ENCODE results near the gene PEX16. TPM values are rescaled to one million over a fixed set of nuclear protein-coding genes. Genes with fewer than 3 reads are reported as not detected.

Gene PEX16
- total and polyA plus RNA-seq, 8 donors: 9.9 to 72.7 (median 40.2) TPM

- Histone ChIP-seq H3K36me3 (peaks cover 25 to 30% (median 29%) of the 10 kb centered on the region in 4 donors), H3K27ac (peak overlapping the region; percentile 86 to 96 (median 87)), H3K27me3 (peaks cover 0 to 23% (median 20%) of the 10 kb centered on the region in 3 donors), H3K4me3 (peak overlapping the region; percentile 71 to 92 (median 90)), H3K9me3 (no peaks in the 10 kb centered on the region), H3K4me1 (peaks cover 33 to 74% (median 60%) of the 10 kb centered on the region in 4 donors)
- intact Hi-C loops (cut with DNase I; ENCODE audit: low total_unique reads): no loop called here
- no peak for TF ChIP-seq CTCF (IDR thresholded peaks at IDR 0.05)
- TF ChIP-seq POLR2AphosphoS5 (IDR thresholded peaks at IDR 0.05): peak; percentile 50 to 86 (median 76)
- TF ChIP-seq EP300 (IDR thresholded peaks at IDR 0.05): no peak
- TF ChIP-seq POLR2A (IDR thresholded peaks at IDR 0.05): peak in 1 of 4 donors; percentile 41
- 0 to 1% (median 1%) methylated on average over 34 to 38 of the region's 38 CpGs for WGBS, 5 donors
- DNase-seq: peak; percentile 87 to 88
Observed at GRCh38 chr11:45918331-45918941, 759 bp upstream of the PEX16 start.

- intact Hi-C loops (cut with DNase I; ENCODE audit: low total_unique reads): no loop called here
- Histone ChIP-seq H3K27me3 (peaks cover 0 to 11% (median 8%) of the 10 kb centered on the region in 3 donors), H3K36me3 (peaks cover 35 to 42% (median 41%) of the 10 kb centered on the region in 4 donors), H3K27ac (peak overlapping the region; percentile 86 to 96 (median 87)), H3K4me1 (peaks cover 21 to 62% (median 48%) of the 10 kb centered on the region in 4 donors), H3K4me3 (peak overlapping the region; percentile 71 to 92 (median 90)), H3K9me3 (no peaks in the 10 kb centered on the region)
- DNase-seq: no peak
- 1 to 4% (median 3%) methylated on average over 16 of the region's 16 CpGs for WGBS, 5 donors
- TF ChIP-seq POLR2AphosphoS5 (IDR thresholded peaks at IDR 0.05): no peak
- no peak for TF ChIP-seq EP300 (IDR thresholded peaks at IDR 0.05)
- TF ChIP-seq CTCF (IDR thresholded peaks at IDR 0.05): no peak
- TF ChIP-seq POLR2A (IDR thresholded peaks at IDR 0.05): no peak
Observed at GRCh38 chr11:45917286-45917622, 423 bp downstream of the PEX16 start.

GRCh38 chr11:45915446-45915845 is 2.2 kb downstream of the PEX16 start:
- TF ChIP-seq EP300 (IDR thresholded peaks at IDR 0.05) (no peak), CTCF (IDR thresholded peaks at IDR 0.05) (no peak), POLR2AphosphoS5 (IDR thresholded peaks at IDR 0.05) (no peak), POLR2A (IDR thresholded peaks at IDR 0.05) (no peak)
- 85 to 92% (median 87%) methylated on average over 2 to 13 of the region's 13 CpGs for WGBS, 5 donors
- H3K4me3 ChIP-seq: no peak overlapping the region
- peaks cover 53 to 60% (median 59%) of the 10 kb centered on the region in 4 donors for H3K36me3 ChIP-seq
- no peaks in the 10 kb centered on the region for H3K27me3 ChIP-seq
- H3K9me3 ChIP-seq: no peaks in the 10 kb centered on the region
- intact Hi-C loops (cut with DNase I; ENCODE audit: low total_unique reads): no loop called here
- H3K27ac ChIP-seq: no peak overlapping the region
- peaks cover 18 to 44% (median 33%) of the 10 kb centered on the region in 4 donors for H3K4me1 ChIP-seq
- DNase-seq: no peak

- DNase-seq: no peak
- Histone ChIP-seq H3K4me1 (peaks cover 14 to 31% (median 25%) of the 10 kb centered on the region in 4 donors), H3K27me3 (no peaks in the 10 kb centered on the region), H3K36me3 (peaks cover 60 to 74% (median 72%) of the 10 kb centered on the region in 4 donors), H3K27ac (no peak overlapping the region), H3K9me3 (no peaks in the 10 kb centered on the region), H3K4me3 (no peak overlapping the region)
- 86 to 91% (median 90%) methylated on average over 15 to 22 of the region's 22 CpGs for WGBS, 5 donors
- no peak for TF ChIP-seq EP300 (IDR thresholded peaks at IDR 0.05)
- intact Hi-C loops (cut with DNase I; ENCODE audit: low total_unique reads): no loop called here
Observed at GRCh38 chr11:45913942-45914635, 3.6 kb downstream of the PEX16 start.

Measured in stomach (tissue), 9 donors.